ENCODE data around the gene PNPT1.

The PNPT1 gene

GRCh38 chr2:55668956-55669355 lies 24.7 kb downstream of the PNPT1 start:
- DNase-seq (ENCODE audit: low read depth) = no peak

GRCh38 chr2:55653255-55653654 lies 40.4 kb downstream of the PNPT1 start:
- DNase-seq (ENCODE audit: low read depth) = no peak

DNA sequence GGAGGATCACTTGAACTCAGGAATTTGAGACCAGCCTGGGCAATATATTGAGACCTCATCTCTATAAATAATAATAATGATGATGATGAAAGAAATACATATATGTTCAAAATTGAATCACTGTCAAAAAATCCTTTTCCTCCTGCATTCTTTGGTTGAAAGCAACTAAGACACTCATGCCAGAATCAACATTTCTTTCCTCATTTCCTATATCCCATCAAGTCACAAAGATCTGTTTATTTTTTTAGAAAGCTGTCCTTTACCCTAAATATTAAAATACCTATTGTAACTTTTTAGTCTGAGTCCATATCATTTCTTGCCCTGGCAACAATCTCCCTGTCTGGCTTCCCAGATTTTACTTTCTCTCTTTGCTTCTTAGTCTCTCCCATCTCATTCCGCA lies 44.4 kb downstream of the PNPT1 start:
- DNase-seq (ENCODE audit: low read depth) = no peak

DNA sequence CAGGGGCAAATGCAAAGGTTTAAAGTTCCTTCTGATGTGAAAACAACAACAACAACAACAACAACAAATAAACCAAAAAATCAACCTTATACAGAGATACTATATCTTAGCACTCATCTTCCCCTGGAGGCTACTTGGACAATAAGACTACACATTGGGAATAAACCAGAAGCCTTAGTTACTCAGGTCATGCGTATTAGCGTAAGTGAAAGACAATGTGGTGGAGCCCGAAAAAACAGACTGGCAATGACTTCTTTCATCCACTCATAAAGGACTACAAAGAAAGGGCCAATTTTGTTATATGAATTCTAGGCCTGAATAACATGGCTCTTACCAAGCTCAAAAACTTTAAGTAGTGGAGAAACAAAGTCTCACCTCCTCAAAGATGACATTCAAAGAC lies 56.8 kb downstream of the PNPT1 start:
- DNase-seq (ENCODE audit: low read depth) = no peak

- DNase-seq (ENCODE audit: low read depth) = no peak
Observed at GRCh38 chr2:55628931-55629330, 64.7 kb downstream of the PNPT1 start.

GRCh38 chr2:55627915-55628314 lies 65.7 kb downstream of the PNPT1 start:
- DNase-seq (ENCODE audit: low read depth) = no peak

GRCh38 chr2:55621802-55622201 lies 71.8 kb downstream of the PNPT1 start:
- no peak for DNase-seq (ENCODE audit: low read depth)

- DNase-seq (ENCODE audit: low read depth) = no peak
Observed at GRCh38 chr2:55620123-55620779, 73.4 kb downstream of the PNPT1 start.

DNA sequence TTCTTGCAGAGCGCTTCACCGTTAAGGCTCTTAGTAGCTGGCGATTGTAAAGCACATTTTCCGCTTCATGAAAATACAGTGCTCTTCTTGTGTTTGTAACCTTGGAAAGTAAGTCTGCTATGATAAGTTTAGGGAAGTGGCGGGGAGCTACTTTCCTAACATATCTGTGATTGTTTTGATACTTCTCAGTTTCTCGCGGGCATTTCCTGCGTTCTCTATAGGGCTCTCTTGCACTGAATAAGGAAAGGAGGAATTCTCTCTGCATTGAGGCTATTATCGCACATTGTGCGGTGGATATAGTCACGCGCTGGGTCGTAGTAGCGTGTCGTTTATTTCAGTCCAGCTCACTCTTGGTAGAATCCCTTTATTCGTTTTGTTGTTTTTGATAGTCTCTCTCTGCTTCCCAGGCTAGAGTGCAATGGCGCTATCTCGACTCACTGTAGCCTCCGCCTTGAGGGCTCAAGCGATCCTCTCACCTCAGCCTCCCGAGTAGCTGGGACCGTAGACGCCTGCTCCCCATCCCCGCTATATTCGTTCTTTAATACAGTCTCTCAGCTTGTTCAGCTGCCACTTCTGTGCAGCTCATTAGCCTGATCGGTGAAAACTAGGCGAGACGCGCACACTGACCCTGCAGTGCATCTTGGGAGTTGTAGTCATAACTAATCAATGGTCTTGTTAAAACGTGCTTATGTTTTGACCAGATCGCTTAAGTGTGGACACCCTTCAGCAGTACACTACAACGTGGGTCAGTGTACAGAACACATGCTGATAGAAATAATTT lies 75.2 kb downstream of the PNPT1 start:
- DNase-seq (ENCODE audit: low read depth) = peak; percentile 36

DNA sequence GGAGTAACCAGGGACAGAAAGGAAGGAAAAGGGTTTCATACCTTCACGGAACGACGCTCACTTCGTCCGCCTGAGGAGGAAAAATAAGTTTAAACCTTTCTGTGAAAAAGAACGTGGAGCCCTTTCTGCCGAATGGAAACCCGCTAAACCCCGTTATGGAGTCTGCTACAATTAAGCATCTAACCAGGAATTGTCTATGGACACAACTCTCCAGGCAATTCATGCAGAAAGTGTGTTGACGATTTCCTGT lies 75.7 kb downstream of the PNPT1 start:
- DNase-seq (ENCODE audit: low read depth) = no peak

- DNase-seq (ENCODE audit: low read depth) = peak; percentile 98
Observed at GRCh38 chr2:55617175-55618024, 76.2 kb downstream of the PNPT1 start, which contains the start of gene PPP4R3B. TSS of gene PPP4R3B (minus strand) at chr2:55617622. CDS start at chr2:55617285, 337 bp downstream.

GRCh38 chr2:55616551-55617174 lies 77.0 kb downstream of the PNPT1 start:
- peak; percentile 11 for DNase-seq (ENCODE audit: low read depth)

DNA sequence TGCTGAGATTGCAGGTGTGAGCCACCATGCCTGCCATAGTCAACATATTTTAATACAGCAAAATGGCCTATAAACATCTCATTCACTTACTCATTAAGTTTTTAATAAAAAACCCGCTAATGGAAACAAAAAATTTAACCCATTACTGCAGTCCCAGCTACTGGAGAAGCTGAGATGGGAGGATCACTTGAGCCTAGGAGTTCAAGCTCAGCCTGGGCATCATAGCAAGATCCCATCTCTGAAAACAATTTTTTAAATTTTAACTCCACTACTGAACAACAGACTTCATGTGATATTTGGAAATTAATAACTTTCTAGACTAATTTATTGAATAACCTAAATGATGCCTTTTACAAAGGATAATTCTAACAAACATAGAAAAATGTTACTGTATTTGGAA lies 81.6 kb downstream of the PNPT1 start:
- DNase-seq (ENCODE audit: low read depth) = no peak

- DNase-seq (ENCODE audit: low read depth) = no peak
Observed at GRCh38 chr2:55610954-55611743, 82.5 kb downstream of the PNPT1 start.

DNA sequence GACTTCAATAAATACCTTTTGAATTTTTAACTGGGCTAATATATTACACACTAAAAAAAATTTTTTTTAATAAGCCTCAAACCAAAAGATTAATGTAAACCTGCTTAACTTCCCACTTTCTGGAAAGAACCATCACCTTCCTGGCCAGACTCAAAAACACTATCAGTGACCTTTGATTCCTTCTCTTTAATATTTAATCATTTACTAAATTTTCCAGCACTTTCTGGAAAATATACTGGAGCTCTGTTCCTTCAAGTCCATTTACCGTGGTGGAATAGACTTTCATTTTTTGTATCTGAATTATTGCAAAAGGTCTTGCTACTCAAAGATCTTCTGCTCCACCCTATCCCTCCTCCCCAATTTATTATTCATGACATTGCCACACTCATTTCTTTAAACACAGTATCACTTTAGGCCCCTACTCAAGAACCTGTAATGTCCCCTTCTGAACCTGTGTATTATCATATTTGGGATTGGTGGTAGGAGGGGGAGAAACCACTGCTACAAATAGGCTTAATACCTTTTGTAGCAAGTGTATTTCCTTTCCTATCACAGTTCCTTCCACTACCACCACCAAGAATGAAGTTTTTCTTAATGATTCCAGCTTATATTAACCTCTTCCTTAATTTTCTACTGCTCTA lies 83.6 kb downstream of the PNPT1 start:
- no peak for DNase-seq (ENCODE audit: low read depth)

DNA sequence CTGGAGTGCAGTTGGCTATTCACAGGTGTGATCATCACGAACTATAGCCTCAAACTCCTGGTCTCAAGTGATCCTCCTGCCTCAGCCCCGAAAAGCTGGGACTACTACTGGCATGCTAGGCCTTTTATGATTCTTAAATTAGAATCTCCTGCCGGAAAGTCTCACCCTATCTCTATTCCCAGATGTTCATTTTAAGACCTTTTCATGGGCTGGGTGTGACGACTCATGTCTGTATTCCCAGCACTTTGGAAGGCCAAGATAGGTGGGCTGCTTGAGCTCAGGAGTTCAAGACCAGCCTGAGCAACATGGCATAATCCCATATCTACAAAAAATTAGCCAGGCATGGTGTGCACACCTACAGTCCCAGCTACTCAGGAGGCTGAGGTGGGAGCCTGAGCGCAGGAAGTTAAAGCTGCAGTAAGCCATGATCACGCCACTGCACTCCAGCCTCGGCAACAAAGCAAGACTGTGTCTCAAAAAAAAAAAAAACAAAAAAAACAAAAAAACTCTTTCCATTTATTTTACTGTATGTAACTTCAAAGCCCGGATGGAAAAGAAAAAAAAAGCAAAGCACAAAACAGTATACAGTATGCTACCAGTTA lies 84.3 kb downstream of the PNPT1 start:
- no peak for DNase-seq (ENCODE audit: low read depth)

- DNase-seq (ENCODE audit: low read depth) = no peak
Observed at GRCh38 chr2:55607717-55608116, 85.9 kb downstream of the PNPT1 start.

DNA sequence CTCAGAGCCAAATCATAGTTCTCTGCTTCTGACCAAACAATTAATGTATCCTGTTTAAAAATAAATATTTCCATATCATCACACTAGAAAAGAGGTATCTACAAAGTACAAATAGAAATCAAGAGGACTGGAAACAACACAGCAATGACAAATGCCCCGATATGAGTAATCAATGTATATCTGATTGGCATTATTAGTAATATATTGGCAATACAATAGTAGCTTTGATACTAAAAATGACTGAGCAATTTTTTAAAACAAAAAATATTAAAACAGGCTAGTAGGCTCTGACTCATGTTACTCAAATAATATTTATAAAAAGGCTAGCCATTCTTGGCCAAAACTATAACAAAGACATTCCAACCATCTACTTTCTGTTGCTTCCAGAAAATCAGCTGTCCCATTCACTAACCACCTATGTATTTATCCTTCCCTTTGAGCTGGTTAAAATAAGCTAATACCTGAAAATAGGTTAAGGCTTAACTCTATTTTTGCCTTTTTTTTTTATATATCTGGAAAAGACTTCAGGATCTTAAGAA lies 89.5 kb downstream of the PNPT1 start:
- no peak for DNase-seq (ENCODE audit: low read depth)

DNA sequence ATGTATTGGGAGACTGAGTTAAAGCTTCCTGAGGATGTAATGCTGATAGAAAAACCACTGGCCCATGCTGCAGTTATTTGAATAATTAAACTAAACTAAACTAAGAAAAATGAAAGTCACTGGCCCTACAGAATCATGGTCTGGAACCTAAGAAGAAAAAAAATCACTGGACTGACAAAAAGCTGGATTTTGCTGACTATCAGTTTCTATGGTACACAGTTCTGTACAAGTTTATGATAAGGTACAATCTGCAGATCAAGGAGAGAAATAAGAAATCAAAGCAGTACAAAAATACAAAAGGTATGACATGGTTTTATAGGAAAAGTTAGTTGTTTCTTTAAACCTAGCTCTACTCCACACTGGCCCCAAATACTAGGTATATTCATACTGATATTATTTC lies 91.8 kb downstream of the PNPT1 start:
- no peak for DNase-seq (ENCODE audit: low read depth)

GRCh38 chr2:55598056-55598795 lies 95.4 kb downstream of the PNPT1 start:
- no peak for DNase-seq (ENCODE audit: low read depth)

All from activated T-cell treated with anti-CD3 and anti-CD28 coated beads for 24 hours (primary cell).